HAP-1 (cell line): ENCODE measurements around the gene CD177.
A peak's percentile ranks its signal among the peaks of the same experiment; 100 is the strongest.
"Not testable (repeated sequence)": the region's sequence is repeated elsewhere in the genome, so short reads cannot be mapped to it uniquely, and the experiment has no call there.

Experiments
- DNase-seq, 2 experiments: peaks; one replicate each; pipeline ENCODE4 v3.0.0-alpha.2; 2016 to 2020; ENCODE audit warnings: low spot score in 2 of 2
- H3K27me3 ChIP-seq: fragments of 250-450 bp; sonication (Bioruptor Pico); 2 replicates; pipeline ENCODE4 v1.5.1; 2020; ENCODE audit warnings: low read depth, mild to moderate bottlenecking, moderate library complexity
- H3K36me3 ChIP-seq: fragments of 250-450 bp; sonication (Bioruptor Pico); replicated peaks from 2 replicates; pipeline ENCODE4 v1.5.1; 2020; ENCODE audit warnings: mild to moderate bottlenecking
- H3K4me1 ChIP-seq: fragments of 250-450 bp; sonication (Bioruptor Pico); 2 replicates; pipeline ENCODE4 v1.5.1; 2020; ENCODE audit warnings: mild to moderate bottlenecking
- H3K4me3 ChIP-seq: fragments of 250-450 bp; sonication (Bioruptor Pico); 2 replicates; pipeline ENCODE4 v1.5.1; 2020; ENCODE audit warnings: mild to moderate bottlenecking, moderate library complexity
- H3K9me3 ChIP-seq: fragments of 250-450 bp; sonication (Bioruptor Pico); 2 replicates; pipeline ENCODE4 v1.5.1; 2020; ENCODE audit warnings: mild to moderate bottlenecking, moderate library complexity
- in situ Hi-C: fragments of 300-500 bp; cut with MboI; formaldehyde crosslinking; loops from 3 replicates; pipeline ENCODE4 v1.14.3; 2020; ENCODE audit warnings: low sequenced_read_pairs, inconsistent platforms, mixed read lengths

CD177 gene

GRCh38 chr19:43320546-43320945, 32.9 kb upstream of the CD177 start:
- DNase-seq: no peak
- Histone ChIP-seq H3K4me3 (no peak overlapping the region), H3K27me3 (no peaks in the 10 kb centered on the region), H3K36me3 (no peaks in the 10 kb centered on the region), H3K4me1 (peaks cover 39% of the 10 kb centered on the region), H3K9me3 (no peaks in the 10 kb centered on the region)
- in situ Hi-C loops: no loop called here

- in situ Hi-C loops, DNase-seq, H3K9me3 ChIP-seq, H3K4me3 ChIP-seq, H3K27me3 ChIP-seq, H3K36me3 ChIP-seq: not testable (repeated sequence)
- peaks cover 18% of the 10 kb centered on the region for H3K4me1 ChIP-seq
Observed at GRCh38 chr19:43326761-43327160, 26.7 kb upstream of the CD177 start.

- H3K4me1 ChIP-seq, H3K36me3 ChIP-seq, in situ Hi-C loops, H3K27me3 ChIP-seq, H3K9me3 ChIP-seq, DNase-seq, H3K4me3 ChIP-seq: not testable (repeated sequence)
Observed at GRCh38 chr19:43328561-43328960, 24.9 kb upstream of the CD177 start.

- in situ Hi-C loops, H3K36me3 ChIP-seq, H3K4me3 ChIP-seq, H3K4me1 ChIP-seq, H3K27me3 ChIP-seq, H3K9me3 ChIP-seq, DNase-seq: not testable (repeated sequence)
Observed at GRCh38 chr19:43329049-43329448, 24.4 kb upstream of the CD177 start.

- DNase-seq: no peak
Observed at GRCh38 chr19:43329989-43330388, 23.5 kb upstream of the CD177 start.

GRCh38 chr19:43330726-43331434, 22.6 kb upstream of the CD177 start:
- in situ Hi-C loops: no loop called here
- Histone ChIP-seq H3K27me3 (no peaks in the 10 kb centered on the region), H3K9me3 (peaks cover 9% of the 10 kb centered on the region), H3K4me3 (no peak overlapping the region), H3K36me3 (no peaks in the 10 kb centered on the region), H3K4me1 (0 out of 2 replicates have a peak, but pooled peaks cover 2% of the 10 kb centered on the region)
- DNase-seq: no peak

More at GRCh38 chr19:43329989-43330388, 23.5 kb upstream of the CD177 start:
- peaks cover 9% of the 10 kb centered on the region for H3K9me3 ChIP-seq
- 0 out of 2 replicates have a peak, but pooled peaks cover 2% of the 10 kb centered on the region for H3K4me1 ChIP-seq
- H3K4me3 ChIP-seq: no peak overlapping the region
- in situ Hi-C loops: no loop called here
- no peaks in the 10 kb centered on the region for H3K27me3 ChIP-seq
- no peaks in the 10 kb centered on the region for H3K36me3 ChIP-seq

GRCh38 chr19:43331435-43332010, 22.0 kb upstream of the CD177 start:
- in situ Hi-C loops: no loop called here
- no peak for DNase-seq

DNA sequence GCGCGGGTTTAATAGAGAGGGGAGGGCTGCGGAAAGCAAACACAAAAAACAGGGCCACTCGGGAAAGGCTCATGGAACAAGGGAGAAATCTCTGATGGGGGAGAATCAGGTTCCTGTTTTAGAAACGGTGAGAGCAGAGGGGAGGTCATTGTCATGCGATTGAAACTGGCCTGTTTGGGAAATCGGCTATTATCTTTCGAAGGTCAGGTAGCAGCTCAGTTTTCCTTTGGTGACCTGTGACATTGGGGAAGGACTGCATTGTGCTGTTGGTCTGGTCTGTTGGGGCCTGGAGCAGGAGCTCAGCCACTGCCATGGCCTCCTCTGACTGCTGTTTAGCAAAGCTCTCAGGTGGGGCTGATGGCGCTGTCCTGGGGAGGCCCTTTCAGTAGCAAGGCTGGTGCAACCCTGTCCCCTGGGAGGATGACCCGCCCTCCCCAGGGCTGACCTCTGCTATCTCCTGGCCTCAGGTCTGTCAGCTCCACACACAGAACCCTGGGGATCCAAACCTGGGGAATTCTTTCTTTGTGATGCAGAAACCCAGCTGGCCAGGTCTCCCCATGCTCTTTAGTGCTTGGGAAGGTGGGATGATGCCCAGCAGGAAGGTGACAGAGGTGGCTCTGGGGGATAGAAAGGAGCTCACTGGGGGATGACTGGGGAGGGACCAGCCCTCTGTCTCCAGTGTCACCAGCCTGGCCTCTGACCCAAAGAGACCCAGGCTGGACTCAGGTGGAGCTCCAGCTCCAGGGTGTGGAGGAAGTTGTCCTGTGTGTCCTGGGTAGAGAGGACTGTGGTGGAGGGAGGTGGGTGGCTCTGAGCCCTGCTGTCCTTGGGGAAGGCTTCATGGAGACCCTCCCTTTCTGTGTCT, 21.2 kb upstream of the CD177 start:
- Histone ChIP-seq H3K4me3 (no peak overlapping the region), H3K4me1 (0 out of 2 replicates have a peak, but pooled peaks cover 2% of the 10 kb centered on the region), H3K36me3 (no peaks in the 10 kb centered on the region), H3K27me3 (no peaks in the 10 kb centered on the region), H3K9me3 (peaks cover 9% of the 10 kb centered on the region)
- DNase-seq: no peak
- in situ Hi-C loops: no loop called here

More at GRCh38 chr19:43331435-43332010, 22.0 kb upstream of the CD177 start:
- H3K27me3 ChIP-seq: no peaks in the 10 kb centered on the region
- peaks cover 9% of the 10 kb centered on the region for H3K9me3 ChIP-seq
- H3K36me3 ChIP-seq: no peaks in the 10 kb centered on the region
- H3K4me3 ChIP-seq: no peak overlapping the region
- H3K4me1 ChIP-seq: 0 out of 2 replicates have a peak, but pooled peaks cover 2% of the 10 kb centered on the region

- peaks cover 15% of the 10 kb centered on the region for H3K4me1 ChIP-seq
- H3K27me3 ChIP-seq, H3K4me3 ChIP-seq, H3K9me3 ChIP-seq, H3K36me3 ChIP-seq, DNase-seq, in situ Hi-C loops: not testable (repeated sequence)
Observed at GRCh38 chr19:43336508-43336907, 17.0 kb upstream of the CD177 start.

DNA sequence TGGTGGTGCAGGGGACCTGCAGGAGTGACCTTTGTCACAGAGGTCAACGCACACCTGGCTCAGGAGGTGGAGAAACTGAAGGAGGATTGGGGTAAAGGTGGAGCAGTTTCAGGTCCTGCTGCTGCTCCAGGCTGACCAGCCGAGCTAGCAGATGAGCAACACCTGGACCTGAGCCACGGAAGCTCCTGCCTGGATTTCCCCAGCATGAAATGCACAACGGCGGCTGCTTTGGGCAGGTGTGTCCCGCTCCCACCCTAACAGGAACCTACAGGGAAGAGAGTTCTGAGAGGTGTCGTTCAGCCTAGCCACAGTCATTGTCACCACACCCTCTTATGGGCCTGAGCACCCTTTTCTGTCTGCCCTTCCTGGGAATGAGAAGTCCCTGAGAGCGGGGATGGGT, 15.7 kb upstream of the CD177 start:
- Histone ChIP-seq H3K36me3 (no peaks in the 10 kb centered on the region), H3K4me1 (peaks cover 19% of the 10 kb centered on the region), H3K9me3 (no peaks in the 10 kb centered on the region), H3K27me3 (no peaks in the 10 kb centered on the region), H3K4me3 (no peak overlapping the region)
- in situ Hi-C loops: no loop called here
- no peak for DNase-seq

- in situ Hi-C loops: no loop called here
- no peak overlapping the region for H3K4me3 ChIP-seq
- H3K9me3 ChIP-seq: no peaks in the 10 kb centered on the region
- peaks cover 19% of the 10 kb centered on the region for H3K4me1 ChIP-seq
- peak; percentile 28 to 84 for DNase-seq
- no peaks in the 10 kb centered on the region for H3K27me3 ChIP-seq
- H3K36me3 ChIP-seq: no peaks in the 10 kb centered on the region
Observed at GRCh38 chr19:43338530-43338929, 15.0 kb upstream of the CD177 start.

- H3K4me3 ChIP-seq, H3K27me3 ChIP-seq, DNase-seq, H3K36me3 ChIP-seq, H3K9me3 ChIP-seq, in situ Hi-C loops: not testable (repeated sequence)
- H3K4me1 ChIP-seq: peaks cover 19% of the 10 kb centered on the region
Observed at GRCh38 chr19:43339243-43339930, 14.1 kb upstream of the CD177 start.

- H3K36me3 ChIP-seq, H3K9me3 ChIP-seq, DNase-seq, in situ Hi-C loops, H3K27me3 ChIP-seq, H3K4me3 ChIP-seq: not testable (repeated sequence)
- peaks cover 19% of the 10 kb centered on the region for H3K4me1 ChIP-seq
Observed at GRCh38 chr19:43340101-43340500, 13.4 kb upstream of the CD177 start.
